HG02885 (cell line): ENCODE data around the gene QSOX2.

Experiments
- ATAC-seq: cut with Tn5 transposase; IDR thresholded peaks from one replicate; pipeline ENCODE4 v1.9.1; 2021; ENCODE audit warnings: mild to moderate bottlenecking; ENCODE audit not compliant: unreplicated experiment, poor library complexity

The QSOX2 gene

GRCh38 chr9:136179761-136180160 is 65.9 kb downstream of the QSOX2 start:
- no peak for ATAC-seq

GRCh38 chr9:136179101-136179616 is 66.5 kb downstream of the QSOX2 start:
- no peak for ATAC-seq

- ATAC-seq = no peak
Measured at GRCh38 chr9:136178773-136179075, 66.9 kb downstream of the QSOX2 start.

GRCh38 chr9:136178061-136178772 is 67.4 kb downstream of the QSOX2 start:
- ATAC-seq = no peak

GRCh38 chr9:136177224-136177623 is 68.4 kb downstream of the QSOX2 start:
- ATAC-seq = no peak

- ATAC-seq = no peak
Measured at GRCh38 chr9:136175616-136176197, 69.9 kb downstream of the QSOX2 start.

GRCh38 chr9:136174779-136175615 is 70.6 kb downstream of the QSOX2 start:
- ATAC-seq = no peak

GRCh38 chr9:136173648-136174290 is 71.8 kb downstream of the QSOX2 start:
- no peak for ATAC-seq

GRCh38 chr9:136172412-136173079 is 73.1 kb downstream of the QSOX2 start:
- no peak for ATAC-seq

- no peak for ATAC-seq
Measured at GRCh38 chr9:136171801-136172411, 73.7 kb downstream of the QSOX2 start.

GRCh38 chr9:136171009-136171800 is 74.4 kb downstream of the QSOX2 start:
- no peak for ATAC-seq

- ATAC-seq = no peak
Measured at GRCh38 chr9:136170006-136170901, 75.4 kb downstream of the QSOX2 start.

GRCh38 chr9:136169495-136169894 is 76.1 kb downstream of the QSOX2 start:
- ATAC-seq = no peak

GRCh38 chr9:136163248-136163850 is 82.3 kb downstream of the QSOX2 start:
- ATAC-seq = no peak

- ATAC-seq = no peak
Measured at GRCh38 chr9:136160995-136161610, 84.5 kb downstream of the QSOX2 start.

GRCh38 chr9:136160381-136160841 is 85.2 kb downstream of the QSOX2 start:
- ATAC-seq = no peak

- no peak for ATAC-seq
Measured at GRCh38 chr9:136159851-136160250, 85.8 kb downstream of the QSOX2 start.
